ENCODE data around the gene IGF1R.

The IGF1R gene

DNA sequence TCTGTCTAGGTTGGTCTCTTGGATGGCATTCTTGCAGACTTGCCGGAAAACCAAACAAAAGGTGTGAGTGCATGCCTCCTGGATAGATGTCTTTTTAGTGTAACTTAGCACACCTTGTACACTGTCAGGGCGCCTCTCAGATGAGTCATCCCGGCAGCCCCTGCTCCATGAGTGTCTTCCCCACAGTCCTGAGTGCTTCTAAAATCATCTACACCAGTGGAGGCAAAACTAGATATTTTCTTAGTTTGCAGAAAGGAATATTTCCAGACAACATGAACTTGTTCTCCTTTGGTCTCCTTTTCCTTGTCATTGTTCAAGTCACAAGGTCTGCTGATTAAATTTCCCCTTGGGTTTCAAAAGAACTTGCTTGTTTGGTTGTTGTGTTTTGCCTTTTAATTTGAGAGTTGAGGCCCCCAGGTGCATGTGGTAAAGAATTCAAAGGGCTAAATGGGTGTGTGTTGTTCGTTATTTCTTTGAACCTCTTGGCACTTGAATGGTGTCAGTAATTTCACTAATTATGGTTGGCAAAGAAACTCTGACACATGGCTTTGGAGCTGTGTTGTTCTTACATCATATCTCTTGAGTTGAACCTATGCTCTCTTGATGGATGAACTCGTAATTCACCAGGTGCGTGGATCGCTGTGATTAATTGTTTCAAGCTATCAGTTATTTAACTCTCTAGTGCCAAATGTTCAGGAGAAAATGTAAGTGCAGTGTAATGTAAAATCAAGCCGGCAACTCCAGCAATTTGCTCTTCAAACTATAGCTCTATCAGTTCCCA, 98.2 kb downstream of the IGF1R start:
- DNase-seq (ENCODE audit: low spot score): no peak

DNA sequence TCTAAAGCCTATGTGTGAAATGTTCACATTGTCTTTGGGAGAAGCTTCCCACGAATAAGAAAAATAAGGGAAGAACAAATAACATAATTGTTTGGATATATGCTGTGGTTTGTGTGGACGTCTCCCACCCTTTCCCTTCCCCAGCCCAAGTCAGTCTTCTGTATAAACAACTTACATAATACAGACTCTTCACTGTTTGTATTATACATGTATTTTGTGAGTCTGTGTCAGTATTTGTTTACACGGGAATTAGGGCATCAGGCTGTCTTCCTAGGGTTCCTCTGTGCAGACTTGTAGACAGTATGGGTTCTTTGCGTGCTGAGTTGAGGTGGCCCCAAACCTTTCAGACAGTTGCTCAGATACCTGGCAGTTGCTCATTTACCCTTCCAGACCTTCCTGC, 103.4 kb downstream of the IGF1R start:
- DNase-seq (ENCODE audit: low spot score): no peak

DNA sequence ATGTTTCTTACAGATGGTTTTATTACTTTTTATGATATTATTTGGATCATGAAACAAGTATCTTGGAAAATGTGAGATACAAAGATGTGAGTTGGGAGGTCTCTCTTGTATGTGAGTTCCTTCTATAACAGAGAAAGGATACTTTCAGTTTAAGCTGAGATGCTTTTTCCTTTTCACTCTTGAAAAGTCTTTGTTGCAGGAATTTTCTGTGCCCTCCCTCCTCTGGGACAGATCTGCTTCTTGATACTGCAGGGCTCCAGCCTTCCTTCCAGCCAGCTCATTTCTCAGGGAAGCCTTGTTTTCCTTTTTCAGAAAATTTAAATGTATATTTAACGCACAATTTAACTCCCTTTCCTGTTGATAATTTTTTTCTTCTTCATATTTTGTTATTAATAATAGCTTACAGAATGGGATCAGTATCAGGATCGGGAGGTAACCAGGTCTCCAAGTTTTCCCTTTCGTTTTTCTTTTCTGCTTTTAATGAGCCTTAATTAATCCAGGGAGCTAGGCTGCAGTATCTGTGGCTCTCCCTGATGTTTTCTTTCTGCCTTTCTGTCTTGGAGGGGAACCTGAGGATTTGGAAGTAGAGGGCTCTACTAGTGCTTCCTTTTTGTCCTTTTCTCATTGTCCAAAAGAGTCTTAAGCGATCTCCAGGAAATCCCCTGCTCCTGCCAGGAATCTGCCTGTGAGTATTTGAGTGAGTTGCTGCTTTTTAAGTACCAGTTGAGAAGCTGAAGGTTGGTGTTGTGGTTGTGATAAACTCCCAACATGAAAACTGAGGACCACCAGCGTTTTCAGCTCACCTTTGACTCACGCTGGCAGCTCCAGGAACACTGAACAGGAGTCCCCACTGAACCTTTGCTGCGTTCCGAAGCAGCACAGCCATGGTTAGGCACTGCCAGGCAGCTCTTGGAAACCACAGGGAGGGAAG, 105.7 kb downstream of the IGF1R start:
- DNase-seq (ENCODE audit: low spot score): peak; percentile 20

DNA sequence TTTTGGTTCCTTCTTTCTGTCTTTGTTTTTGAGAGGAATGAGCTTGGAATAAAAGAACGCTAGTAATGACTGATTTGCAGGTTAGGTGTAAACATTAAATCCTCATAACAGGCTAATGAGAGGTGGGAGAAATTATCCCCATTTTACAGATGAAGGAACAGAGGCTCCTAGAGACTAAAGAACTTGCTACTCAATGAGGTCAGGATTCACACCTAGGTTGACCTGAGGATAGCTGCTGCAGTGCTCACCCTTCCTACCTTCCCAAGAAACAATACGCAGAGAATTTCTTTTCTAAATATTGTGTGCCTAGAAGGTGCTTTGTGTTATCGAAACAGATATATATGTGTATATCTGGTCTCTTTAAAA, 106.3 kb downstream of the IGF1R start:
- DNase-seq (ENCODE audit: low spot score): no peak

DNA sequence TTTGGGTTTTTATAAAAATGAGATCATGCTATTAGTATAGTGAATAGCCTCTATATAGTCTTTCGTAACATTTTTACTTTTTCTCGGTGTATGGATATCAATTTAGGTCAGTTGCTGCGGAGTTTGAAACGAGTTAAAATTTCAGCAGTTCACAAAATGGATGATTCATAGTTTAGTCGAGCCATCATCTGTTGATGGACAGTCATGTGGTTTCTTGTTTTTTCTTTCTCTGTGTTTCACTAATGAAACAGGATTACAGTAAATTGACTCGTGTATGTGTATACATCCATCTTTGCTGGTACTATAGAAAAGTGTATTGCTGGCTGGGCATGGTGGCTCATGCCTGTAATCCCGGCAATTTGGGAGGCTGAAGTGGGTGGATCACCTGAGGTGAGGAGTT, 106.8 kb downstream of the IGF1R start:
- DNase-seq (ENCODE audit: low spot score): no peak

DNA sequence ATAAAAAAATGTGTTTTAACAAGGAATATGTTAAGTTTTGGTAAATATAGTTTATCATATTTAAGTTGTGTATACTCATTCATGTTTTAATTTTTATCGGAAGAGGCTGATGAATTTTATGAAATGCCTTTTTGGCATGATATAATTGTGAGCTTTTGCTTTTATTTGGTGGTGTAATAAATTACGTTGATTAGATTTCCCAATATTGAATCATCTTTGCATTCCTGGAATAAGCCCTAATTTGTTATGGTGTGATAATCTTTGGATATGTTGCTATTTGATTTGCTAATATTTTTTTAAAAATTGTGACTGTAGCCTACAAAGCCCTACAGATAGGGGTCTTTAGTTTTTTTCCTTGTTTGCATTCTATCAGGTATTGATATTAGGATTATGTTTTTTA, 107.4 kb downstream of the IGF1R start:
- no peak for DNase-seq (ENCODE audit: low spot score)

DNA sequence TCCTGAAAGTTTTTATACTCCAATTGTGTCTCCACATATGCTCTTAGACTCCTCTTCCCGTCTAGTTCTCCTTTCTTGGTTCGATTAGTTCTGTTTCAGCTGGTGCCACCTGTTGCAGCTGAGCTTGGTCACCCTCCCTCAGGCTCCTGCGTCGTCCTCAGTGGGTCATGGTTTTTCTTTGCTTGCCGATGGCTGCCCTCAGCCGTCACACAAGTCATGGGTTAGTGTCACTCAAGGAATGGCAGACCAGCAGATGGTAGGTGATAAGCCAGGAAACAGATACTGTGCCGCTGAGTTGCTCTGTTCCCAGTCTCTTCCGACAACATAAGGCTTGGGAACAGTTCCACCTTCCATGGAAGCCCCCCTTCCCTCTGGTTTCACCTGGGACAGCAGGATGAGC, 109.9 kb downstream of the IGF1R start:
- no peak for DNase-seq (ENCODE audit: low spot score)

DNA sequence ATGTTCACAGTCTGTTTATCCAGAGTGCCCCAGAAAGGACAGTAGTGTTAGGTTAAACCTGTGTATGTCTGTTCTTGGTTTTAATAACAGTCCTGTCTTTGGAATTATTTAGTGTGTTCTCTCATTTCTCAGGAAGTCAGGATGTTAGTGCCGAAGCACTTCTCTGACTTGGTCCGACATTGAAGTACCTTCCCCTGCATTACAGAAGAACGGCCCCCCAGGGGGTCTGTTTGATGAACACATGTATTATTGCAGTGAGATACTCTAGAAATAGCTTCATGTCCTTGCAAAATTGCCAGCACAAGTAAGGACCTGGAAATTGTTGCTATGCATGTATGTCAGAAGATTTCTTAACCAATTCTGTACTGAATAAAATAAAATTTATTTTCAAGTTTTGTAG, 110.9 kb downstream of the IGF1R start:
- DNase-seq (ENCODE audit: low spot score): no peak

DNA sequence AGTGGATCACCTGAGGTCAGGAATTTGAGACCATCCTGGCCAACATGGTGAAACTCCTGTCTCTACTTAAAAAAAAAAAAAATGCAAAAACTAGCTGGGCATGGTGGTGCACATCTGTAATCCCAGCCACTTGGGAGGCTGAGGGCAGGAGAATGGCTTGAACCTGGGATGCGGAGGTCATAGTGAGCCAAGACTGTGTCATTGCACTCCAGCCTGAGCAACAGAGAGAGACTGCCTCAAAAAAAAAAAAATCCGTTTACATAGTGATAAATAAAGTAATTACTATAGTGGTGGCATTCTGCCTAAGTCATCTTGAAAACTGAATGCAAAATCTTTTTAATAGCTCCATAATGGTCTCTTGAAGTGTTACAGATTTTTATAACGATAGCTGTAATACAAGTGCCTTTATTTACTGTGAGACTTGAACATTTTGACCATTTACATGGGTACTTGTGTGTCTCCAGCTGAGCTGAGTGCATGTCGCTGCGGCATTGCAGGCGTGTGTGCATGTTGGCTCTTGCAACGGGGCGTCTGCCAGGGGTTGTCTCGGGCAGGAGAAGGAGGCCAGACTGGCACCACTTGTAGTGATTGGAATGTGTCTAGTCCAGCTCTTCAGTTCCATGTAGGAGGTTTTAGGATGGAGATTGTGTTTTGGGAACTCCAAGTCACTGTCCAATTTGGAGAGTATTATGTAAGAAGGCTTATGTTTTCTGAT, 111.9 kb downstream of the IGF1R start:
- DNase-seq (ENCODE audit: low spot score): no peak

DNA sequence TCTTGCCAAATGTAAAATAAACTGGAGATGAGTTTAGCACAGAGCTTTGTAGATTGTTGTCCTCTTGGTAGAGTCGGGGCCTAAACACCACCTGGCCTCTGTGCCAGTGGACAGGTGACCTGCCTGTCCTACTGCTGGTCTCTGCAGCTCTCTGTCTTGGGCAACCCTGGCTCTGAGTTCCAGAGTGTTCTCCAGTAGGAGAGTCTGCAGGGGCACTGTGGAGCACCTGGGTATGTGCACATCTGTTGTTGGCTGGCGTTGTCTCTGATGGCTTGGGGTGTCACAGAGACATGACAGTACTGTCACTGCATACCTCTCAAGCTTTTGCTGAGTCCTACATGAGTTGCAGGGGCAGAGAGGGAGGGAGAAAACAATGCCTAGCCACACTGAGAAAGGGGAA, 112.6 kb downstream of the IGF1R start:
- no peak for DNase-seq (ENCODE audit: low spot score)

DNA sequence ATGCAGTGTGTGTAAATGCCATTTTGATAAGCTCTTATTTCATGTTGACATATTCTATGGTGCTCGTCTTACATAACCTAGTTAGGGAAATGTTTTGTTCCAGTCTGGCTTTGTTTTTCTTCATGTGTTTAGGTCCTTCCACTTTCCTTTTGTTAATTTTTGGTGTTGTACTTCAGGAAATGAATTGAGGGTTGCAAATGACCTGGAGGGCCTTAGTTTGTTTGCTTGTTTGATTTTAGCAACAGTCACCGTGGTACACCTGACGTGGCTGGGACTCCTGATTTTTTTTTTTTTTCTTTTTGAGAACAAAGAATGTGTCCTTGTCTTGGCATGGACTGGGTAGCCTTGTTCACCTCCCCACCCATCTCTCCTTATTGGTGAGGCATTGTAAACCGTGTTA, 114.8 kb downstream of the IGF1R start:
- no peak for DNase-seq (ENCODE audit: low spot score)

DNA sequence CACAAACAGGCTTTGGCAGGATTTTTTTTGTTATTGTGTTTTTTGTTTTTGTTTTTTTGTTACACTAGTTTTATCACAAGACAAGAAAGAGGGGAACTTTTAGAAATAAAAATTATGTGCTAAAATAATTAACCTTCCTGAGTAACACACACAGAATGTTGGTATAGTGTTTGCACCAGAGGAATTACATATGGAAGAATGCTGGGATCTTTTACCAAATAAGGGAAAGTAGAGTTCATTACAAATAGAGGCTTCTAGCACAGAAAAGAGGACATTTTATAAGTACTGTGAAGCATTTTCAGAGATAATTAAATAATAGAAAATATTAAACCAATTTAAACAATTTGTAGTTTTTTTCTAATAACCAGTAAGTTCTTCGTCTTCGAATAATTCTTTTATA, 116.0 kb downstream of the IGF1R start:
- DNase-seq (ENCODE audit: low spot score): no peak

DNA sequence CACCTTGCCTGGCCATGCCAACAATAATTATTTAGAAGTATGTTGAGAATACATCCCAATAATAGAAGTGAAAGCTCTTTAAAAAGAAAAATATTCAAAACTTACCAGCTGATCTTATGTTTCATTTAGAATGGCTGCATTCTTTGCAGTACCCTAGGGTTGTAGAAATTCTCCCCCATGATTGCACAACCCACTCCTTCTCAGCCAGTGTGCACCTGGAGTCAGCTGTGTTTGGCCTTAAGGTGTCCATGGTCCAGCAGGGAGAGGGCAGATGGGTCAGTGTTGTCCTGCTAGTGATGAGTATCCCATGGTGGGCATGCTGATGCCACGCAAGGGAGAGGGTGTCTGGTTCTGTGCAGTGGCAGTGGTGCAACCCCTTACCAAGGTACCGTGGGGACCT, 117.3 kb downstream of the IGF1R start:
- no peak for DNase-seq (ENCODE audit: low spot score)

DNA sequence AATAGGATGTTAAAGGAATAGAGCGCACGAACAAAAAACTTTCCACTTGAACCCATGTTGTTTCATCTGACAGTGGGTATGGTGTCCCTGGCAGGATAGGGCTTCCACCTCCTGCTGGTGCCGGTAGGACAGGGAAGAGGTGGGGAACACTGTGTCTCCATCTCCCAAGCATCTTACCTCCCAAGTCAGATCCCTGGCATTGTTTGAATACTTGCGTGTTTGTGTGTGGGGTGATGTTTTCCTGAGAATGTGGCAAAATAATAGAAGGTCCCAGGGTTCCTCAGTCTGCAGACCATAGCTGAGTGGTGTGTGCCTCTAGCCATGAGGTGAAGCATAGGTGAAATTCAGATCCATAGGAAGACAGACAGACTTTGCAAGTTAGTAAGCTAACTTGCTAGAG, 119.4 kb downstream of the IGF1R start:
- no peak for DNase-seq (ENCODE audit: low spot score)

DNA sequence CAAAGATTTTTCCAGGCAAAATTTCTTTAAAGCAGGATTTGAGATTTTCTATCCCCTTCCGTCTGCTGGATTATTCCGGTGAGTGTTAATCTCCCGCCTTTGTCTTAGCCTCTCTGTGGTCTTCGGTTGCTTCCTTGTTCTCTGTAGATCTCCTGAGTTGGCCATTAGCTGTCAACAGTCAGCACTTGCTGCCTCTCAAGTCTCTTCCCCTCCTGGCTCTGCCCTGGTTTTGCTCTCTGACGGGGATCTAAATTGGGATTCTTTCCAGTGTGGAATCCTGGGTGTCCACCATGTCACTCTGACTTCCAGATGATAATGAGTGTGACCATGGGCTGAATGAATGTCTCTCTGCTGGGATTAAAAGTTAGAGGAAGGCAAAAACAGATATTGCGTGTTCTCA, 121.5 kb downstream of the IGF1R start:
- DNase-seq (ENCODE audit: low spot score): no peak

DNA sequence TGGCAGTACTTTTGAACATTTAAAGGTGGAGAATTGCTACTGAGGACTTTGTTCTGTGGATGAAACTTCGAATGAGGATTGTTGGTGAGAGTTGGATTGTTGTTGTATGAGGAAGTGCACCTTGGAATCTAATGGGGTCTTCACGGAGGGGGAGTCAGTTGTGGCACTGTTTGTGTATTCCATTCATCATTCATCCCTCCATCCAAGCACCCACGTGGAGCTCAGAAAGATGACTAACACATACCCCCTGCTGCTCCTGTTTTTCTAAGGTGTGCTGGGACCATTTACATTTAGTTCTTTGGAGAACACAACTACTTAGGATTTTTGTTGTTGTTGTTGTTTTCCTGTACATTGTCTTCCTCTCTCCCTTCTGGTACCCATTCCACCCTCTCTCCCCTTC, 122.6 kb downstream of the IGF1R start:
- no peak for DNase-seq (ENCODE audit: low spot score)

DNA sequence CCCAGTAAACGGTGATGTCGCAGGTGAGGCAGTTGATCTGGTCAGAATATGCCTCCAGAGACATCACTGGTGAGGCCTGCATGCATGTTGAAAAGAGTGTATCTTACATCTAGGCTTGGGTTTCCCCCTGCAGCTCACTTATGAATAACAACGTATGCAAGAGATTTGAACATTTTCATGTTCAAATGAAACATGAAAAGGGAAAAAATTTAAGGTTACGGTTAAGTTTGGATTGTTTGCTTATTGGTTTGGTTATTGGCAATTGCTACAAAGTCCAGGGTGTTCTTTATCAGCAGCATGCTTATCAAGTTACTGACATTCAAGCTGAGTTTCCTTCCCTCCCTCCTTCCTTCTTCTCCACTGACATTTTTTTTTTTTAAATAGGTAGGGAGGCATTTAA, 123.2 kb downstream of the IGF1R start:
- no peak for DNase-seq (ENCODE audit: low spot score)

DNA sequence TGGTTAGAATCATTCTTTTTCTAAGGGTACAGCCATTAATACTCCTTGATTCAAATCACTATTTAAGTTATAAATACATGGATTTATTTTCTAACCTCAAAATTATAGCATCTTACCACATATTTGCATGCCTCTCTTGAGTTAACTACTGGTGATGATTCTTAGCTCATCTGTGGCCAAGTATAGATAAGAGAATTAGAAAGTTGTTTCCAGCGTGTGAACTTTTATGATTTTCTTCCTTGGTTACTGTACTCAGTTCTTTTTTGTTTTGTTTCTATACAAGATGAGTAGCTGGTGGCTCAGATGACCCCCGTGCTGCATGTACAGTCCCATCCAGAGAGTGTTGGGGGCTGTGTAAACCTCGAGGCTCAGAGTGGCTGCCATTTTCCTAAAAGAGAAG, 124.6 kb downstream of the IGF1R start:
- no peak for DNase-seq (ENCODE audit: low spot score)

DNA sequence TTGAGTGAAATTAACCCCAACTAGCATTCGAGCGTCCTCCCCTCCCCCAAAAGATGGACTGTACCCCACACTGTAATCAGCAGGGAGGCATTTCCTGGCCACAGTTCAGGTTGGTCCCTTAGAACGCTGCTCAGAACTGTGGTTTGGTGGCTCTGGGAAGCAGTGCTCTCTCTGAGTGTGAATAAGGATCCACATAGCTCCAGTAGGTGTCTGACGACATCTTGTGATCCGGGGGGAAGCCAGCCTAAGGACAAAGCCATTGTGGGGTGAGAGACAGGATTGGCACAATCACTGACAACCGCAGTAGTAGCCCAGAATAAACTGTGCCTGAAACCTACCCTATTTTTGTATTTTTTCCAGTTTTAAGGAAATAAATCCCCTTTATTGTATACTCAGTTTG, 125.3 kb downstream of the IGF1R start:
- DNase-seq (ENCODE audit: low spot score): no peak

DNA sequence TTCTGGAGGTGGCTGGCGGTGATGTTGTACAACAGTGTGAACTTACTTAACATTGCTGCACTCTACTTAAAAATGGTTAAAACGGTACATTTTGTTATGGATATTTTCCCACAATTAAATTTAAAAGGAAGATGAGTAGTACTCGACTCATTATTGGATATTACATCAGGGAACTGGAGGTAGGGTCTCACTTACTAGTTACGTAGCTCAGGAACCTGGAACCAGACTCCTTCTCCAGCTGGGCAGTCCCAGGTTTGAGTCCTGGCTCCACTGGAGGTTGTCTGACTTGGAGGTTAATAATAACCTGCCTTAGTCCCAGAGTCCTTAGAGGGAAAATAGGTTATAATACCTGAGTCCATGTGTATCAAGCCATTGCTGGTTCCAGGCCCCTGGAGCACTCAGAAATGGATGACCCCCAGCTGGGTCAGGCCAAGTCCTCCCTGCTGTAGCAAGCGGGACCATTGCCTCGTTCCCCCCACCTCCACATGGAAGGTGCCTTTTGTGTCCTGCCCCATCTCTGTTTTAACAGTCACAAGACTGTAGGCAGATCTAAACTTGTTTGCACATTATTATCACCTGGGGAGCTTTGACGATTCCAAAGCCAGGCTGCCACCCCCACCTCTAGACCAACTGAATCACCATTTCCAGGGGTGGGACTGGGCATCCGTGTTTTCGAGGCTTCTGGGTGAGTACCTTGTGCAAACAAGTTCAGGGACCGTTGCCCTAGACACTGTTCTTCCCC, 126.6 kb downstream of the IGF1R start:
- DNase-seq (ENCODE audit: low spot score): no peak

DNA sequence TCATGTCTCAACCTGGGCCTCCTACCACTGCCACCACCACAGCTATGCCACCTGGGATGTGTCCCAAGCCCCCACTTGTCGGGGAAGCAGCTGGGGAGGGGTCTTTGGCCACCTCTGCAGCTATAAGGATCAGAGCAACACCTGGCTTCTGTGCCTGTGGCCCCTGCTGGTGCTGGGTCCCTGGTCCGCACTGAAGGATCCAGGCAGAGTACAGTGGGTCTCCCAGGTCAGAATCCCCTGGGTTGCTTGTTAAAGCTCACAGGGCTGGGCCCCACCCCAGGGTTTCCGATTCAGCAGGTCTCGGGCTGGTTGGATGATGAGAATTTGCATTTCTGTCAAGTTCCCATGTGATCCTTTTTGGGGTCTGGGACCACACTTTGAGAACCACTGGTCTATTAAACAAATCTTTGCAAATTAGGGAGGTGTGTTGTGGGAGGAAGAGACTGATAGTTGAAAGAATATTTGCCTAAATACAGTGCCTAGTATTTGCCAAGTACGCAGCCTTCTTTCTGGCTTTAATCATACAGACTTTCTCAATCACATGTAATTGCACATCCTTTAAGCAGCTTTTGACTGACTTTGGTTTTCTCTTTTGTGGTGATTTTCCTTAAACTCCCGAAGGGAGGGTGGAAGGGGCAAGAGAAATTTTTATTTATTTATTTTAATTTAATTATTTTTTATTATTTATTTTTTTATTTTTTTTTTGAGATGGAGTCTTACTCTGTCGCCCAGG, 127.3 kb downstream of the IGF1R start:
- no peak for DNase-seq (ENCODE audit: low spot score)

All from kidney capillary endothelial cell (primary cell).